Endodermal cell (in vitro differentiated cells): Measurements from ENCODE around the gene ADAM20. TPM values are rescaled to one million over a fixed set of nuclear protein-coding genes. Genes with fewer than 3 reads are reported as not detected.

Source experiments
- DNase-seq: peaks from one replicate; pipeline ENCODE4 v3.0.0-alpha.2; 2017
- H3K27ac ChIP-seq: 2 replicates; pipeline ENCODE4 v1.5.1; 2013; ENCODE audit warnings: mild to moderate bottlenecking, low read depth, low read length, moderate library complexity
- H3K27me3 ChIP-seq: 2 replicates; pipeline ENCODE4 v1.6.1; 2013; ENCODE audit warnings: mild to moderate bottlenecking, low read length, moderate library complexity; ENCODE audit not compliant: insufficient read depth, control insufficient read depth, poor library complexity, severe bottlenecking
- H3K36me3 ChIP-seq: 2 replicates; pipeline ENCODE4 v1.7.0; 2013; ENCODE audit warnings: mild to moderate bottlenecking, low read length, moderate library complexity; ENCODE audit not compliant: control insufficient read depth, insufficient read depth
- H3K4me1 ChIP-seq: one replicate; pipeline ENCODE4 v1.7.0; 2013; ENCODE audit warnings: low read length; ENCODE audit not compliant: control insufficient read depth, insufficient read depth
- H3K4me3 ChIP-seq: 2 replicates; pipeline ENCODE4 v1.5.1; 2013; ENCODE audit warnings: mild to moderate bottlenecking, low read length, moderate library complexity
- H3K9ac ChIP-seq: 2 replicates; pipeline ENCODE4 v1.6.1; 2013; ENCODE audit warnings: mild to moderate bottlenecking, low read length, moderate library complexity; ENCODE audit not compliant: poor library complexity, severe bottlenecking; ENCODE audit errors: extremely low read depth
- H3K9me3 ChIP-seq: 2 replicates; pipeline ENCODE4 v1.6.1; 2013; ENCODE audit warnings: mild to moderate bottlenecking, low read length, moderate library complexity; ENCODE audit not compliant: control insufficient read depth
- H3K27ac Mint-ChIP-seq: 2 replicates; pipeline ENCODE4 v1.8.0; 2020; ENCODE audit warnings: mixed read lengths
- H3K27me3 Mint-ChIP-seq: 2 replicates; pipeline ENCODE4 v1.8.0; 2021; ENCODE audit warnings: mild to moderate bottlenecking, mixed read lengths; ENCODE audit not compliant: insufficient read depth
- H3K36me3 Mint-ChIP-seq: 2 replicates; pipeline ENCODE4 v1.8.0; 2020; ENCODE audit warnings: low read depth, mixed read lengths
- H3K4me1 Mint-ChIP-seq: 2 replicates; pipeline ENCODE4 v1.8.0; 2020; ENCODE audit warnings: mixed read lengths
- H3K4me3 Mint-ChIP-seq: 2 replicates; pipeline ENCODE4 v1.8.0; 2020; ENCODE audit warnings: mild to moderate bottlenecking, moderate library complexity, mixed read lengths
- H3K9me3 Mint-ChIP-seq: 2 replicates; pipeline ENCODE4 v1.8.0; 2020; ENCODE audit warnings: mild to moderate bottlenecking, mixed read lengths
- CTCF ChIP-seq: fragments of 200-600 bp; sonication (generic); conservative IDR thresholded peaks from 2 replicates; pipeline ENCODE4 v1.5.0; 2021; ENCODE audit warnings: antibody characterized with exemption, mild to moderate bottlenecking
- WGBS, 2 experiments: methylation state at CpG; one replicate each; pipeline versions ENCODE4 v1.1.5 to v1.1.7; 2013; ENCODE audit warnings: missing lambda C conversion rate in 2 of 2, mixed read lengths in 1 of 2; ENCODE audit not compliant: insufficient coverage in 1 of 2, insufficient read length in 1 of 2; 5-methylcytosine and 5-hydroxymethylcytosine counted together
- total RNA-seq, 2 donors: library from RNA; stranded (reverse); fragmentation: NEBNext Ultra II Directional in 1 of 2; extraction: Animal tissue kit (Norgen Biotek cat#: 25700) in 1 of 2; gene quantifications; 2 replicates in 1 of 2; 3 replicates in 1 of 2; pipeline ENCODE4 v1.2.1, GENCODE V29; 2021

The ADAM20 gene
- total RNA-seq, 2 donors from 2014 or later = 1.6 to 1.7 TPM

- WGBS, 2 experiments = 81 to 88% methylated on average over 2 of the region's 2 CpGs
- H3K27ac ChIP-seq = no peak overlapping the region
- H3K9ac ChIP-seq = no peak overlapping the region
- no peak overlapping the region for H3K27ac Mint-ChIP-seq
- H3K4me3 ChIP-seq = no peak overlapping the region
- no peak overlapping the region for H3K4me3 Mint-ChIP-seq
- DNase-seq = no peak
- H3K27me3 ChIP-seq = no peaks in the 10 kb centered on the region
- H3K9me3 Mint-ChIP-seq = no peaks in the 10 kb centered on the region
- H3K36me3 Mint-ChIP-seq = peaks cover 23% of the 10 kb centered on the region
- H3K4me1 Mint-ChIP-seq = peaks cover 6% of the 10 kb centered on the region
- no peaks in the 10 kb centered on the region for H3K4me1 ChIP-seq
- peaks cover under 1% of the 10 kb centered on the region for H3K9me3 ChIP-seq
- TF ChIP-seq CTCF = no peak
- H3K27me3 Mint-ChIP-seq = no peaks in the 10 kb centered on the region
- no peaks in the 10 kb centered on the region for H3K36me3 ChIP-seq
These were observed 7.2 kb downstream of the ADAM20 start for GRCh38 chr14:70527501-70528105.

- Mint-ChIP-seq H3K9me3 (peaks cover 13% of the 10 kb centered on the region), H3K27me3 (no peaks in the 10 kb centered on the region), H3K27ac (no peak overlapping the region), H3K4me1 (peaks cover 6% of the 10 kb centered on the region), H3K36me3 (peaks cover 35% of the 10 kb centered on the region), H3K4me3 (no peak overlapping the region)
- Histone ChIP-seq H3K36me3 (no peaks in the 10 kb centered on the region), H3K9ac (no peak overlapping the region), H3K4me3 (no peak overlapping the region), H3K4me1 (no peaks in the 10 kb centered on the region), H3K9me3 (peaks cover 10% of the 10 kb centered on the region), H3K27me3 (no peaks in the 10 kb centered on the region), H3K27ac (no peak overlapping the region)
- no peak for TF ChIP-seq CTCF
- no peak for DNase-seq
These were observed 9.1 kb downstream of the ADAM20 start for GRCh38 chr14:70525691-70526090.

- Mint-ChIP-seq H3K36me3 (peaks cover 15% of the 10 kb centered on the region), H3K27me3 (no peaks in the 10 kb centered on the region), H3K4me3 (no peak overlapping the region), H3K9me3 (peaks cover 20% of the 10 kb centered on the region), H3K27ac (no peak overlapping the region), H3K4me1 (no peaks in the 10 kb centered on the region)
- Histone ChIP-seq H3K4me1 (no peaks in the 10 kb centered on the region), H3K9ac (no peak overlapping the region), H3K9me3 (peaks cover 20% of the 10 kb centered on the region), H3K36me3 (no peaks in the 10 kb centered on the region), H3K4me3 (no peak overlapping the region), H3K27ac (no peak overlapping the region), H3K27me3 (no peaks in the 10 kb centered on the region)
- no peak for DNase-seq
- 87 to 96% methylated on average over 3 of the region's 3 CpGs for WGBS, 2 experiments
- TF ChIP-seq CTCF = no peak
These were observed 19.0 kb downstream of the ADAM20 start for GRCh38 chr14:70515811-70516210.
